H1 (cell line): ENCODE results near the gene GCHFR. TPM values are rescaled to one million over a fixed set of nuclear protein-coding genes. Genes with fewer than 3 reads are reported as not detected.

Experiments used
- CTCF ChIA-PET: fragments of 300-600 bp; sonication (Branson Sonifier 250); formaldehyde crosslinking; loops from one replicate; lab custom pipeline; 2021; ENCODE audit not compliant: partially characterized antibody; lab: Charles Lee
- POLR2A ChIA-PET: fragments of 300-600 bp; sonication (Branson Sonifier 250); formaldehyde crosslinking; loops from one replicate; lab custom pipeline; 2021; ENCODE audit warnings: inconsistent platforms; ENCODE audit not compliant: partially characterized antibody; lab: Charles Lee
- DNase-seq, 2 experiments: peaks; one replicate each; pipeline versions ENCODE4 v3.0.0 to v3.0.0-alpha.2; 2010 to 2022; ENCODE audit warnings: low spot score in 2 of 2, low read depth in 1 of 2, mixed read lengths in 1 of 2
- FAIRE-seq: peaks from 2 replicates; lab custom pipeline; 2011; peaks lifted over from hg19 to GRCh38; lab: Jason Lieb, UNC
- H2AFZ ChIP-seq: 2 replicates; pipeline ENCODE4 v1.8.1; 2012; ENCODE audit warnings: low read length, inconsistent platforms
- H2AK5ac ChIP-seq: 2 replicates; pipeline ENCODE4 v1.6.1; 2013; ENCODE audit warnings: low read depth, low read length
- H2BK120ac ChIP-seq: replicated peaks from 2 replicates; pipeline ENCODE3; 2013; ENCODE audit warnings: low read depth, low read length, inconsistent platforms
- H2BK12ac ChIP-seq: 2 replicates; pipeline ENCODE4 v1.6.1; 2013; ENCODE audit warnings: low read depth, low read length
- H2BK15ac ChIP-seq: 2 replicates; pipeline ENCODE4 v1.6.1; 2013; ENCODE audit warnings: low read length
- H2BK20ac ChIP-seq: 2 replicates; pipeline ENCODE4 v1.6.1; 2013; ENCODE audit warnings: low read length
- H2BK5ac ChIP-seq: 2 replicates; pipeline ENCODE4 v1.6.1; 2013; ENCODE audit warnings: low read depth, low read length
- H3K14ac ChIP-seq: 2 replicates; pipeline ENCODE4 v1.6.1; 2013; ENCODE audit warnings: inconsistent platforms; ENCODE audit not compliant: insufficient read length
- H3K18ac ChIP-seq: 2 replicates; pipeline ENCODE4 v1.6.1; 2013; ENCODE audit warnings: low read length; ENCODE audit errors: extremely low read depth
- H3K23ac ChIP-seq: 2 replicates; pipeline ENCODE4 v1.6.1; 2013; ENCODE audit warnings: inconsistent platforms; ENCODE audit not compliant: insufficient read length
- H3K23me2 ChIP-seq: 2 replicates; pipeline ENCODE4 v1.6.1; 2013; ENCODE audit warnings: low read depth, low read length
- H3K27ac ChIP-seq: 2 replicates; pipeline ENCODE4 v1.6.1; 2011; ENCODE audit warnings: low read depth, low read length, inconsistent platforms
- H3K27me3 ChIP-seq, 4 experiments: replicated peaks in 1 of 4; 1 replicate in 1 of 4; 2 replicates in 3 of 4; pipeline versions ENCODE4 v1.6.1 to v1.8.1; 2011 to 2013; ENCODE audit warnings: low read length in 3 of 4, mild to moderate bottlenecking in 3 of 4, inconsistent platforms in 2 of 4, mixed read lengths in 2 of 4, moderate library complexity in 1 of 4; ENCODE audit not compliant: control insufficient read depth in 3 of 4, insufficient read depth in 3 of 4; ENCODE audit errors: extremely low read depth in 1 of 4
- H3K36me3 ChIP-seq, 4 experiments: 2 replicates each; pipeline versions ENCODE4 v1.6.1 to v1.8.1; 2011 to 2013; ENCODE audit warnings: mild to moderate bottlenecking in 4 of 4, low read length in 3 of 4, moderate library complexity in 2 of 4, control low read depth in 1 of 4, inconsistent platforms in 1 of 4; ENCODE audit not compliant: insufficient read depth in 4 of 4, control insufficient read depth in 2 of 4
- H3K4ac ChIP-seq: replicated peaks from 2 replicates; pipeline ENCODE3; 2013; ENCODE audit warnings: low read length, low read depth, mixed read lengths, inconsistent platforms; ENCODE audit not compliant: insufficient read length
- H3K4me1 ChIP-seq, 4 experiments: replicated peaks in 1 of 4; 1 replicate in 1 of 4; 2 replicates in 3 of 4; pipeline versions ENCODE4 v1.6.1 to v1.8.1; 2011 to 2013; ENCODE audit warnings: low read length in 3 of 4, inconsistent platforms in 2 of 4, mixed read lengths in 1 of 4; ENCODE audit not compliant: insufficient read depth in 4 of 4, control insufficient read depth in 3 of 4
- H3K4me2 ChIP-seq, 2 experiments: 2 replicates each; pipeline versions ENCODE4 v1.6.1 to v1.8.1; 2011 to 2013; ENCODE audit warnings: low read depth in 2 of 2, low read length in 2 of 2, control low read depth in 1 of 2, inconsistent platforms in 1 of 2, mild to moderate bottlenecking in 1 of 2; ENCODE audit not compliant: insufficient read depth in 1 of 2
- H3K4me3 ChIP-seq, 4 experiments: fragments of 200-600, 300-600 bp in 1 of 4; sonication (generic), shearing (Covaris generic), sonication (Bioruptor Twin) in 1 of 4; 2 replicates each; pipeline versions ENCODE4 v1.5.1 to v1.8.1; 2011 to 2016; ENCODE audit warnings: low read length in 4 of 4, low read depth in 3 of 4, control low read depth in 2 of 4, inconsistent platforms in 2 of 4, mild to moderate bottlenecking in 2 of 4, mixed read lengths in 1 of 4, moderate library complexity in 1 of 4; ENCODE audit not compliant: insufficient read depth in 2 of 4; ENCODE audit errors: extremely low read depth in 1 of 4
- H3K56ac ChIP-seq: replicated peaks from 2 replicates; pipeline ENCODE3; 2013; ENCODE audit warnings: low read depth, mild to moderate bottlenecking, mixed read lengths, low read length, inconsistent platforms; ENCODE audit not compliant: insufficient read length
- H3K79me1 ChIP-seq: 2 replicates; pipeline ENCODE4 v1.6.1; 2013; ENCODE audit warnings: low read depth, low read length, control low read depth
- H3K79me2 ChIP-seq, 2 experiments: 2 replicates each; pipeline versions ENCODE4 v1.6.1 to v1.8.1; 2012 to 2013; ENCODE audit warnings: low read length in 2 of 2, mild to moderate bottlenecking in 2 of 2, inconsistent platforms in 1 of 2; ENCODE audit not compliant: insufficient read depth in 2 of 2, control insufficient read depth in 1 of 2
- H3K9ac ChIP-seq, 4 experiments: replicated peaks in 1 of 4; 1 replicate in 1 of 4; 2 replicates in 3 of 4; pipeline versions ENCODE4 v1.6.1 to v1.8.1; 2011 to 2013; ENCODE audit warnings: low read depth in 3 of 4, low read length in 3 of 4, control low read depth in 2 of 4, mild to moderate bottlenecking in 2 of 4, moderate library complexity in 2 of 4, inconsistent platforms in 1 of 4; ENCODE audit errors: extremely low read depth in 1 of 4
- H3K9me3 ChIP-seq, 2 experiments: 2 replicates each; pipeline versions ENCODE4 v1.6.1 to v1.8.1; 2012 to 2013; ENCODE audit warnings: mild to moderate bottlenecking in 2 of 2, moderate library complexity in 2 of 2, control low read depth in 1 of 2, inconsistent platforms in 1 of 2, low read depth in 1 of 2, low read length in 1 of 2, mixed read lengths in 1 of 2; ENCODE audit not compliant: insufficient read depth in 2 of 2
- H4K20me1 ChIP-seq, 2 experiments: replicated peaks in 1 of 2; 2 replicates each; pipeline versions ENCODE3 to v1.8.1; 2011 to 2013; ENCODE audit warnings: inconsistent platforms in 2 of 2, low read length in 2 of 2, mild to moderate bottlenecking in 1 of 2; ENCODE audit not compliant: insufficient read depth in 2 of 2, control insufficient read depth in 1 of 2
- H4K5ac ChIP-seq: 2 replicates; pipeline ENCODE4 v1.6.1; 2013; ENCODE audit warnings: low read length, low read depth, mixed read lengths, inconsistent platforms; ENCODE audit not compliant: insufficient read length
- H4K8ac ChIP-seq: 2 replicates; pipeline ENCODE4 v1.8.0; 2013; ENCODE audit warnings: mild to moderate bottlenecking, moderate library complexity, low read length, inconsistent platforms; ENCODE audit not compliant: insufficient read depth; ENCODE audit errors: extremely low read depth
- H4K91ac ChIP-seq: replicated peaks from 2 replicates; pipeline ENCODE3; 2013; ENCODE audit warnings: low read length, mixed read lengths, inconsistent platforms; ENCODE audit not compliant: insufficient read length
- BCL11A ChIP-seq, 2 experiments: IDR thresholded peaks; one replicate each; pipeline ENCODE4 v1.6.1; 2011; ENCODE audit warnings: low read depth in 2 of 2, low read length in 2 of 2, mild to moderate bottlenecking in 2 of 2
- CHD2 ChIP-seq: IDR thresholded peaks from 2 replicates; pipeline ENCODE4 v1.6.1; 2012; ENCODE audit warnings: low read length, improper control_type of control experiment
- CTBP2 ChIP-seq: IDR thresholded peaks from 2 replicates; pipeline ENCODE4 v1.7.0; 2011; ENCODE audit warnings: borderline replicate concordance, mild to moderate bottlenecking, moderate library complexity, mixed read lengths, low read length; ENCODE audit not compliant: insufficient read depth, insufficient read length
- EGR1 ChIP-seq: IDR thresholded peaks from 2 replicates; pipeline ENCODE4 v1.6.1; 2011; ENCODE audit warnings: low read depth, low read length, borderline replicate concordance
- JUND ChIP-seq: IDR thresholded peaks from 2 replicates; pipeline ENCODE4 v1.6.1; 2011; ENCODE audit warnings: mild to moderate bottlenecking, improper control_type of control experiment, low read length
- POLR2AphosphoS5 ChIP-seq: IDR thresholded peaks from 2 replicates; pipeline ENCODE4 v1.6.1; 2011; ENCODE audit warnings: low read depth, low read length
- SIX5 ChIP-seq: IDR thresholded peaks from 2 replicates; pipeline ENCODE4 v1.6.1; 2011; ENCODE audit warnings: mild to moderate bottlenecking, low read depth, low read length
- SP2 ChIP-seq: IDR thresholded peaks from 2 replicates; pipeline ENCODE4 v1.6.1; 2012; ENCODE audit warnings: mild to moderate bottlenecking, low read length, inconsistent platforms
- TAF7 ChIP-seq: optimal IDR thresholded peaks from 2 replicates; pipeline ENCODE3; 2011; ENCODE audit warnings: low read depth, mild to moderate bottlenecking, inconsistent platforms, low read length, moderate library complexity, borderline replicate concordance
- TBP ChIP-seq: IDR thresholded peaks from 2 replicates; pipeline ENCODE4 v1.6.1; 2011; ENCODE audit warnings: low read depth, low read length, improper control_type of control experiment
- ZNF274 ChIP-seq: IDR thresholded peaks from 2 replicates; pipeline ENCODE4 v1.7.0; 2012; ENCODE audit warnings: low read length, borderline replicate concordance; ENCODE audit errors: extremely low read depth
- WGBS, 2 experiments: shearing (Covaris generic) in 1 of 2; methylation state at CpG; one replicate each; pipeline versions ENCODE4 v1.1.6 to v1.1.7; 2013 to 2015; ENCODE audit warnings: low lambda C conversion rate in 2 of 2, mixed read lengths in 2 of 2, inconsistent platforms in 1 of 2, low coverage in 1 of 2, missing lambda C conversion rate in 1 of 2; ENCODE audit not compliant: insufficient replicate concordance in 2 of 2, insufficient coverage in 1 of 2, insufficient read length in 1 of 2; ENCODE audit errors: extremely low coverage in 1 of 2, missing lambda C conversion rate in 1 of 2; 5-methylcytosine and 5-hydroxymethylcytosine counted together
- polyA plus RNA-seq, 7 experiments: library from polyadenylated mRNA; depleted of rRNA in 3 of 7; stranded (reverse) in 5 of 7; unstranded in 2 of 7; fragments of >200 nt in 5 of 7; fragments of 200-250 nt in 2 of 7; gene quantifications; 1 replicate in 5 of 7; 2 replicates in 1 of 7; 4 replicates in 1 of 7; pipeline versions ENCODE4 v1.2.1 to v1.2.3, GENCODE V29; 2011 to 2013; ENCODE audit warnings: missing spikeins in 2 of 7, mixed read lengths in 2 of 7
- total RNA-seq: library from RNA; stranded (reverse); fragmentation: NEBNext Ultra II Directional; extraction: Animal tissue kit (Norgen Biotek cat#: 25700); gene quantifications from 2 replicates; pipeline ENCODE4 v1.2.1, GENCODE V29; 2021
- TF ChIP-seq, protein P1 (sequence below): IDR thresholded peaks from 2 replicates; pipeline ENCODE4 v1.6.1; 2012; ENCODE audit warnings: inconsistent platforms

The GCHFR gene
- total and polyA plus RNA-seq, 2 of the 8 experiments (the other 6 are each of a cell fraction or from before 2014, with no cell fraction given) = 25.9 to 81.5 TPM

DNA sequence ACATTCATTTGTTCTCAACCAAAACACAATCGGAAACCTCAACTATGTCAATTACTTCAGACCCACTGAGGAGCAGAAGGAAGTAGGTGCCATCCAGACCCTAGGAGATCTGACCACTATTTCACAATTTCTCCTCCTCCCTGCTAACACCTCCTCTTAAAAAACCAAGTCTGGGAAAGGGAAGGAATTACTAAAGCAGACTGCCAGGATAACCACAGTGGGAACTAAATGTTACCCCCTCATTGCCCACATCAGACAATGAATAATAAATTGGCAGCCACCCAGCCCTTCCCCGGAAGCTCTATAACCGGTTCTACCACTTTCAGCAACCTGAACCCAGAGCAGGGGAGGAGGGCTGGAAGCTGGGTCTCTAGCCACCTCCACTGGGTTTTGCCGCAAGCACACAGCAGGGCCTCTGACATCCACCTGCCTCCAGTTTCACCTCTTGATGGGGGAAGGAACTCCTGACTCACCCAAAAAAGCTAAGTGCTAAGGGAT lies 23.5 kb downstream of the GCHFR start:
- peak in 1 of 2 experiments; percentile 64 for DNase-seq
- CTCF ChIA-PET = interaction anchor here (0.6 to 12.9 kb wide), 14 partner anchors 9 to 264 kb away, joined by 3 to 184 read pairs (median 4); partner anchors contain the start of genes C15orf62 and GCHFR
- H3K14ac ChIP-seq = no peak overlapping the region
- no peak for TF ChIP-seq TAF7
- TF ChIP-seq BCL11A (IDR thresholded peaks at IDR 0.05; ENCODE audit: low read depth in 2 of 2, low read length in 2 of 2) = no peak
- no peak for TF ChIP-seq EGR1
- TF ChIP-seq SP2 = no peak
- no peak for TF ChIP-seq CTBP2
- TF ChIP-seq SIX5 = no peak
- peak; percentile 48; the same call in 1 of the 2 replicates for TF ChIP-seq CHD2
- TF ChIP-seq, protein P1, sequence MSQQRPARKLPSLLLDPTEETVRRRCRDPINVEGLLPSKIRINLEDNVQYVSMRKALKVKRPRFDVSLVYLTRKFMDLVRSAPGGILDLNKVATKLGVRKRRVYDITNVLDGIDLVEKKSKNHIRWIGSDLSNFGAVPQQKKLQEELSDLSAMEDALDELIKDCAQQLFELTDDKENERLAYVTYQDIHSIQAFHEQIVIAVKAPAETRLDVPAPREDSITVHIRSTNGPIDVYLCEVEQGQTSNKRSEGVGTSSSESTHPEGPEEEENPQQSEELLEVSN = no peak
- TF ChIP-seq POLR2AphosphoS5 = peak; percentile 81
- TF ChIP-seq ZNF274 = no peak
- peak; percentile 42; the same call in 1 of the 2 replicates for TF ChIP-seq JUND
- peak; percentile 32 for TF ChIP-seq TBP

More for the DNA sequence above, 23.5 kb downstream of the GCHFR start:
- Histone ChIP-seq H2BK20ac (peak overlapping the region; percentile 69; the same call in 1 of the 2 replicates), H4K91ac (peak overlapping the region; percentile 4), H2AK5ac (peak overlapping the region; percentile 91; the same call in 1 of the 2 replicates), H3K18ac (peak overlapping the region; percentile 79; the same call in 1 of the 2 replicates), H4K8ac (no peak overlapping the region), H2BK120ac (no peak overlapping the region), H2BK12ac (peak overlapping the region; percentile 95; the same call in 1 of the 2 replicates), H3K23me2 (no peaks in the 10 kb centered on the region; the same call in 1 of the 2 replicates), H3K56ac (no peak overlapping the region), H3K23ac (no peak overlapping the region), H3K27ac (peak overlapping the region; percentile 7; the same call in 1 of the 2 replicates), H2BK15ac (0 out of 2 replicates have a peak overlapping the region, but pooled peaks have one; percentile 7), H3K79me2 (peaks cover 0 to 14% of the 10 kb centered on the region in 2 experiments; a peak in 3 of 4 replicates), H3K9ac (no peak overlapping the region; a peak in 1 of 7 replicates), H3K79me1 (peaks cover 4% of the 10 kb centered on the region), H4K5ac (no peak overlapping the region), H4K20me1 (peaks cover 2 to 7% of the 10 kb centered on the region in 2 experiments), H3K4me3 (peak overlapping the region in 3 of 4 experiments; percentile 20 to 47 (median 26); a peak in 5 of 8 replicates), H3K4me1 (peaks cover 19 to 38% (median 20%) of the 10 kb centered on the region in 4 experiments), H3K27me3 (no peaks in the 10 kb centered on the region), H3K4me2 (peak overlapping the region; percentile 61 to 77), H3K4ac (peak overlapping the region; percentile 12), H3K9me3 (no peaks in the 10 kb centered on the region), H2AFZ (no peak overlapping the region), H3K36me3 (no peaks in the 10 kb centered on the region; a peak in 1 of 8 replicates), H2BK5ac (peak overlapping the region; percentile 68; the same call in 1 of the 2 replicates)
- peak; percentile 50 for FAIRE-seq
- POLR2A ChIA-PET = interaction anchor here (0.7 to 2.7 kb wide), 11 partner anchors 10 to 166 kb away, joined by 3 to 9 read pairs (median 3); partner anchors contain the start of genes C15orf62, CHAC1, RAD51 and SPINT1
- WGBS, 2 experiments = 20% methylated on average over 4 of the region's 4 CpGs; no CpG with 5 or more reads in 1 of the 2 experiments
